HepG2 (cell line): Measurements from ENCODE around the gene SLC38A8. TPM values are rescaled to one million over a fixed set of nuclear protein-coding genes. Genes with fewer than 3 reads are reported as not detected.

Source experiments
- EZH2 ChIP-seq: conservative IDR thresholded peaks from 2 replicates; pipeline ENCODE4 v1.6.1; 2012; ENCODE audit warnings: mild to moderate bottlenecking, low read depth, low read length, moderate library complexity
- GATAD2A ChIP-seq: IDR thresholded peaks from 2 replicates; pipeline ENCODE4 v1.6.1; 2016
- GPBP1L1 ChIP-seq: sonication (generic); formaldehyde crosslinking; IDR thresholded peaks from 2 replicates; pipeline ENCODE4 v1.5.0; 2020; ENCODE audit warnings: mild to moderate bottlenecking, missing genetic modification reagents
- HNRNPLL ChIP-seq: fragments of 200-400 bp; formaldehyde crosslinking; IDR thresholded peaks from 2 replicates; pipeline ENCODE4 v1.6.1; 2017; ENCODE audit warnings: mild to moderate bottlenecking, low read depth, low read length; ENCODE audit not compliant: poor library complexity, severe bottlenecking
- IKZF1 ChIP-seq: fragments of 450-650 bp; IDR thresholded peaks from 2 replicates; pipeline ENCODE4 v1.7.1; 2016
- KMT2A ChIP-seq: sonication (generic); formaldehyde crosslinking; IDR thresholded peaks from 2 replicates; pipeline ENCODE4 v1.4.0; 2020; ENCODE audit warnings: missing genetic modification reagents
- NR2F2 ChIP-seq: IDR thresholded peaks from 2 replicates; pipeline ENCODE4 v1.6.1; 2012; ENCODE audit warnings: low read depth, inconsistent platforms, borderline replicate concordance
- PCBP1 ChIP-seq: fragments of 200-400 bp; formaldehyde crosslinking; IDR thresholded peaks from 2 replicates; pipeline ENCODE4 v1.6.1; 2017; ENCODE audit warnings: mild to moderate bottlenecking, low read depth, low read length, borderline replicate concordance
- PCBP2 ChIP-seq: fragments of 200-400 bp; formaldehyde crosslinking; optimal IDR thresholded peaks from 2 replicates; pipeline ENCODE3; 2018; ENCODE audit warnings: low read length, low read depth; ENCODE audit not compliant: poor library complexity, severe bottlenecking
- POLR2G ChIP-seq: fragments of 200-400 bp; formaldehyde crosslinking; IDR thresholded peaks from 2 replicates; pipeline ENCODE4 v1.6.1; 2018; ENCODE audit warnings: mild to moderate bottlenecking, low read depth, low read length, moderate library complexity
- RAD21 ChIP-seq: fragments of 450-650 bp; formaldehyde crosslinking; IDR thresholded peaks from 2 replicates; pipeline ENCODE4 v1.5.0; 2020; ENCODE audit warnings: mild to moderate bottlenecking
- SNAPC2 ChIP-seq: sonication (generic); formaldehyde crosslinking; IDR thresholded peaks from 2 replicates; pipeline ENCODE4 v1.8.1; 2022; ENCODE audit warnings: mild to moderate bottlenecking, missing genetic modification reagents
- SSRP1 ChIP-seq: IDR thresholded peaks from 2 replicates; pipeline ENCODE4 v1.6.1; 2016; ENCODE audit warnings: control low read depth
- ZBTB7A ChIP-seq: sonication (generic); formaldehyde crosslinking; IDR thresholded peaks from 2 replicates; pipeline ENCODE4 v1.8.0; 2022; ENCODE audit warnings: mild to moderate bottlenecking, missing genetic modification reagents
- ZNF296 ChIP-seq: sonication (generic); formaldehyde crosslinking; conservative IDR thresholded peaks from 2 replicates; pipeline ENCODE4 v1.5.0; 2020; ENCODE audit warnings: mild to moderate bottlenecking, missing genetic modification reagents
- ZNF382 ChIP-seq: sonication (generic); formaldehyde crosslinking; IDR thresholded peaks from 2 replicates; pipeline ENCODE4 v1.5.0; 2020; ENCODE audit warnings: missing genetic modification reagents, mild to moderate bottlenecking, borderline replicate concordance
- ZNF773 ChIP-seq: sonication (generic); formaldehyde crosslinking; IDR thresholded peaks from 2 replicates; pipeline ENCODE4 v1.4.0; 2020; ENCODE audit warnings: missing genetic modification reagents, borderline replicate concordance
- ZSCAN25 ChIP-seq: sonication (generic); formaldehyde crosslinking; IDR thresholded peaks from 2 replicates; pipeline ENCODE4 v1.8.0; 2022; ENCODE audit warnings: mild to moderate bottlenecking, missing genetic modification reagents
- polyA plus RNA-seq, 8 experiments: library from polyadenylated mRNA; depleted of rRNA in 3 of 8; stranded (reverse) in 7 of 8; unstranded in 1 of 8; fragments of >200 nt; fragmentation: Illumina TruSeq in 4 of 8; extraction: Trizol in 4 of 8; gene quantifications; 2 replicates each; pipeline versions ENCODE4 v1.2.1 to v1.2.3, GENCODE V29; 2011 to 2016; ENCODE audit warnings: low read depth in 4 of 8, missing spikeins in 1 of 8, mixed read lengths in 1 of 8; ENCODE audit not compliant: insufficient read depth in 1 of 8
- total RNA-seq, 5 experiments: library from RNA; depleted of rRNA; stranded (reverse); fragments of >200 nt; fragmentation: Illumina TruSeq; extraction: Trizol; gene quantifications; 2 replicates each; pipeline ENCODE4 v1.2.3, GENCODE V29; 2016; ENCODE audit warnings: low read depth in 1 of 5
- TF ChIP-seq, protein P1 (sequence below): sonication (generic); formaldehyde crosslinking; IDR thresholded peaks from 2 replicates; pipeline ENCODE4 v1.5.0; 2020; ENCODE audit warnings: mild to moderate bottlenecking, missing genetic modification reagents, moderate library complexity
- TF ChIP-seq, protein P2 (sequence below): IDR thresholded peaks from 2 replicates; pipeline ENCODE4 v1.6.1; 2016

Gene SLC38A8
- total and polyA plus RNA-seq, 2 of the 13 experiments (the other 11 are each of a cell fraction or from before 2014, with no cell fraction given) = 0.24 to 0.37 TPM

DNA sequence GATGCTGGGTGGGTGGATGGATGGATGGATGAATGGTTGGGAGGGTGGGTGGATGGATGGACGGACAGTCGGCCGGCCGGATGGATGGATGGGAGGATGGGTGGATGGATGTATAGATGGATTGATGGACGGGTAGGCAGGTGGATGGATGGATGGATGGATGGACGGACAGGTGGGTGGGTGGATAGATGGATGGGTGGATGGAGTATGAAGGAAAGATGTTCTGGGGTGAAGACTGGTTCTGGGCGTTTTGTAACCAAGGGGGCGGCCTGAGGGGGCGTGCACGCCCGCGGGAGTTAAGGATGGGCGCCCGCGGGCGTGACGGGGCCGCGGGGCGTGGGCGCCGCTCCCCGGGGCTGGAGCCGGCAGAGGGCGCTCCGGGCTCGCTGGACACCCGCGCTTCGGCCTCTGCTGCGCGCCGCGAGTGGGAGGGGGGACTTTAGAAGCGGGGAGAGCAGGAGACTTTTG lies 74.7 kb downstream of the SLC38A8 start, which contains the start of gene NECAB2 (continued):
- TF ChIP-seq, protein P1, sequence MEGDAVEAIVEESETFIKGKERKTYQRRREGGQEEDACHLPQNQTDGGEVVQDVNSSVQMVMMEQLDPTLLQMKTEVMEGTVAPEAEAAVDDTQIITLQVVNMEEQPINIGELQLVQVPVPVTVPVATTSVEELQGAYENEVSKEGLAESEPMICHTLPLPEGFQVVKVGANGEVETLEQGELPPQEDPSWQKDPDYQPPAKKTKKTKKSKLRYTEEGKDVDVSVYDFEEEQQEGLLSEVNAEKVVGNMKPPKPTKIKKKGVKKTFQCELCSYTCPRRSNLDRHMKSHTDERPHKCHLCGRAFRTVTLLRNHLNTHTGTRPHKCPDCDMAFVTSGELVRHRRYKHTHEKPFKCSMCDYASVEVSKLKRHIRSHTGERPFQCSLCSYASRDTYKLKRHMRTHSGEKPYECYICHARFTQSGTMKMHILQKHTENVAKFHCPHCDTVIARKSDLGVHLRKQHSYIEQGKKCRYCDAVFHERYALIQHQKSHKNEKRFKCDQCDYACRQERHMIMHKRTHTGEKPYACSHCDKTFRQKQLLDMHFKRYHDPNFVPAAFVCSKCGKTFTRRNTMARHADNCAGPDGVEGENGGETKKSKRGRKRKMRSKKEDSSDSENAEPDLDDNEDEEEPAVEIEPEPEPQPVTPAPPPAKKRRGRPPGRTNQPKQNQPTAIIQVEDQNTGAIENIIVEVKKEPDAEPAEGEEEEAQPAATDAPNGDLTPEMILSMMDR (CRISPR knock-in tag) = peak; percentile 45
- TF ChIP-seq ZSCAN25 (CRISPR knock-in tag) (no peak), NR2F2 (no peak), SNAPC2 (no peak), PCBP2 (peak; percentile 28), POLR2G (0 out of 2 replicates have a peak, but pooled peaks have one; percentile 21), ZBTB7A (CRISPR knock-in tag) (no peak), IKZF1 (0 out of 2 replicates have a peak, but pooled peaks have one; percentile 53), HNRNPLL (no peak), EZH2 (no peak), ZNF296 (CRISPR knock-in tag) (no peak), RAD21 (CRISPR knock-in tag) (peak; percentile 19; the same call in 1 of the 2 replicates), ZNF382 (CRISPR knock-in tag) (no peak), KMT2A (CRISPR knock-in tag) (no peak), PCBP1 (no peak), GATAD2A (CRISPR knock-in tag) (no peak), SSRP1 (CRISPR knock-in tag) (no peak), ZNF773 (no peak), GPBP1L1 (CRISPR knock-in tag) (no peak)
- TF ChIP-seq, protein P2, sequence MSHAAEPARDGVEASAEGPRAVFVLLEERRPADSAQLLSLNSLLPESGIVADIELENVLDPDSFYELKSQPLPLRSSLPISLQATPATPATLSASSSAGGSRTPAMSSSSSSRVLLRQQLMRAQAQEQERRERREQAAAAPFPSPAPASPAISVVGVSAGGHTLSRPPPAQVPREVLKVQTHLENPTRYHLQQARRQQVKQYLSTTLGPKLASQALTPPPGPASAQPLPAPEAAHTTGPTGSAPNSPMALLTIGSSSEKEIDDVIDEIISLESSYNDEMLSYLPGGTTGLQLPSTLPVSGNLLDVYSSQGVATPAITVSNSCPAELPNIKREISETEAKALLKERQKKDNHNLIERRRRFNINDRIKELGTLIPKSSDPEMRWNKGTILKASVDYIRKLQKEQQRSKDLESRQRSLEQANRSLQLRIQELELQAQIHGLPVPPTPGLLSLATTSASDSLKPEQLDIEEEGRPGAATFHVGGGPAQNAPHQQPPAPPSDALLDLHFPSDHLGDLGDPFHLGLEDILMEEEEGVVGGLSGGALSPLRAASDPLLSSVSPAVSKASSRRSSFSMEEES = no peak
